Naive B cell (primary cell): ENCODE results near the gene PLB1. TPM values are rescaled to one million over a fixed set of nuclear protein-coding genes. Genes with fewer than 3 reads are reported as not detected.
"Not testable (repeated sequence)": the region's sequence is repeated elsewhere in the genome, so short reads cannot be mapped to it uniquely, and the experiment has no call there.

Experiments
- ATAC-seq, 2 donors: fragments of 150-1000 bp; cut with Tn5 transposase; 2 replicates each; pipeline ENCODE4 v1.10.0; 2021; ENCODE audit warnings: low read depth in 2 of 2, mild to moderate bottlenecking in 2 of 2, moderate library complexity in 2 of 2
- DNase-seq: peaks from one replicate; pipeline ENCODE4 v3.0.0; 2022
- H3K27ac Mint-ChIP-seq, 6 donors: one replicate each; pipeline ENCODE4 v1.8.0; 2020 to 2022; ENCODE audit warnings: mild to moderate bottlenecking in 6 of 6, mixed read lengths in 6 of 6, moderate library complexity in 5 of 6, inconsistent platforms in 2 of 6
- H3K27me3 Mint-ChIP-seq, 3 donors: one replicate each; pipeline ENCODE4 v1.8.0; 2021 to 2022; ENCODE audit warnings: mixed read lengths in 3 of 3, mild to moderate bottlenecking in 1 of 3
- H3K36me3 Mint-ChIP-seq, 2 donors: one replicate each; pipeline ENCODE4 v1.8.0; 2020 to 2022; ENCODE audit warnings: mixed read lengths in 2 of 2, inconsistent platforms in 1 of 2, mild to moderate bottlenecking in 1 of 2
- H3K4me1 Mint-ChIP-seq, 3 donors: one replicate each; pipeline ENCODE4 v1.8.0; 2020 to 2022; ENCODE audit warnings: mixed read lengths in 3 of 3, inconsistent platforms in 1 of 3, mild to moderate bottlenecking in 1 of 3, moderate library complexity in 1 of 3
- H3K4me3 Mint-ChIP-seq, 8 donors: one replicate each; pipeline ENCODE4 v1.8.0; 2020 to 2022; ENCODE audit warnings: mild to moderate bottlenecking in 8 of 8, mixed read lengths in 8 of 8, moderate library complexity in 8 of 8, inconsistent platforms in 2 of 8
- H3K9me3 Mint-ChIP-seq, 7 donors: one replicate each; pipeline ENCODE4 v1.8.0; 2020 to 2022; ENCODE audit warnings: mixed read lengths in 7 of 7, mild to moderate bottlenecking in 5 of 7, inconsistent platforms in 2 of 7, moderate library complexity in 1 of 7
- polyA plus RNA-seq, 6 donors: library from polyadenylated mRNA; unstranded; fragments of 300-500 nt; fragmentation: Illumina TruSeq; gene quantifications; one replicate each; pipeline ENCODE4 v1.2.3, GENCODE V29; 2021; ENCODE audit warnings: low read depth in 6 of 6

Gene PLB1
- polyA plus RNA-seq, 6 donors from 2014 or later: 0.17 to 2.3 (median 0.38) TPM; not detected in 2

DNA sequence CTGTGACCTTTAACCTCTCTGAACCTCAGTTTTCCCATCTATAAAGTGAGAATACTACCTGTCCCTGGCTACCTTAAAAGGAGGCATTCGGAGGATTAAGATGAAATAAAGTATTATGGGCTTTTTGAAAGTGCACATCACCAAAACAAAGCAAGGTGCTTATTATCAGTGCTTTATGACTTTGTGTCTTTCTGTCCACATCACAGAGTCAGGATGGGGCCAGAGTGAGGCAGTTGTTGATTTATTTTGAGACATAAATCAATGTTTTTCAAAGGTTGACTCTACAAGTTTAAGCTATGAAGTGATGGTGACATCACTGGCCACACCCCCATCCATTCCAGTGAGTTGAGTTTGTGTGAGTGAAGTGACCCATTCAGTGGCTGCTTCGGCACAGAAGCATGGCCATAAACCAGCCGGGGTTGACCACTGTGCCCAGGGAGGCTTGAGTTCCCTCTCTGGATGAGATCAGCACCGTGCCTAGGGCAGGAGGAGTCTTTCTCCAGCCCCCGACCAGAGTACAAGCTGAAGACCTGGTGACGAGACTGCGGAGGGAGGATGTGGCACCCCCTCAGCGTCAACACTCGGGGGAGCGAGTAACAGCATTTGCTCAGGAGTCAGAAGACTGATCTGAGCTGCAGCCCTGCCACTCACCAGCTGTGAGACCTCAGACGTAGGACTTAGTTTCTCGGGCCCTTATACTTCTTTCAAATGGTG is 166.8 kb downstream of the PLB1 start:
- DNase-seq (no peak), ATAC-seq (no peak)
- Mint-ChIP-seq H3K36me3 (no peaks in the 10 kb centered on the region), H3K27ac (no peak overlapping the region), H3K27me3 (peaks cover 0 to 17% (median 16%) of the 10 kb centered on the region in 3 donors), H3K4me1 (no peaks in the 10 kb centered on the region), H3K4me3 (no peak overlapping the region), H3K9me3 (peaks cover 0 to 4% (median 0%) of the 10 kb centered on the region in 7 donors)

DNA sequence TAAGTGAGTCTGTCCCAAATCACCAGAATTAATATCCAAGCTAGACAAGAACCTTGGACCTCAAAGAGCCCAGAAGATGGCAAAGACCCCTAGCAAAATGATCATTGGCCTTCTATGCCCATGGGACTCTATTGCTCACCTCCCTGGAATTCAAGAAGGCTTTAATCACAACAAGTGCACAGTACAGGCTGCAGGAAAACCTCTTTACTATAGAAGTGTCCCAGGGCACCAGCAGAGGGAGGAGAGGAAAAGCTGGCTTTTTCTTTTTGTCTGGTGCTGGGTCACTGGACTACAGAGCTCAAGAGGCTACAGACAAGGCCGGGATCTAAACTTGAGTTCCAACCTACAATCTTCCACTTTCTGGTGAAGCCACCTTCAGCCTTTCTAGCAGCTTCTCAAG is 167.5 kb downstream of the PLB1 start:
- DNase-seq (no peak), ATAC-seq (no peak)
- H3K4me1 Mint-ChIP-seq: no peaks in the 10 kb centered on the region
- H3K27ac Mint-ChIP-seq: no peak overlapping the region
- H3K36me3 Mint-ChIP-seq: no peaks in the 10 kb centered on the region
- H3K27me3 Mint-ChIP-seq: peaks cover 0 to 17% (median 16%) of the 10 kb centered on the region in 3 donors
- H3K4me3 Mint-ChIP-seq: no peak overlapping the region
- peaks cover 0 to 4% (median 0%) of the 10 kb centered on the region in 7 donors for H3K9me3 Mint-ChIP-seq

- Mint-ChIP-seq H3K36me3 (no peaks in the 10 kb centered on the region), H3K4me3 (no peak overlapping the region), H3K4me1 (no peaks in the 10 kb centered on the region), H3K9me3 (peaks cover 0 to 4% (median 0%) of the 10 kb centered on the region in 7 donors), H3K27ac (no peak overlapping the region), H3K27me3 (peaks cover 0 to 17% (median 16%) of the 10 kb centered on the region in 3 donors)
- DNase-seq: no peak
- ATAC-seq: no peak
These were observed 168.4 kb downstream of the PLB1 start for GRCh38 chr2:28664120-28664842.

DNA sequence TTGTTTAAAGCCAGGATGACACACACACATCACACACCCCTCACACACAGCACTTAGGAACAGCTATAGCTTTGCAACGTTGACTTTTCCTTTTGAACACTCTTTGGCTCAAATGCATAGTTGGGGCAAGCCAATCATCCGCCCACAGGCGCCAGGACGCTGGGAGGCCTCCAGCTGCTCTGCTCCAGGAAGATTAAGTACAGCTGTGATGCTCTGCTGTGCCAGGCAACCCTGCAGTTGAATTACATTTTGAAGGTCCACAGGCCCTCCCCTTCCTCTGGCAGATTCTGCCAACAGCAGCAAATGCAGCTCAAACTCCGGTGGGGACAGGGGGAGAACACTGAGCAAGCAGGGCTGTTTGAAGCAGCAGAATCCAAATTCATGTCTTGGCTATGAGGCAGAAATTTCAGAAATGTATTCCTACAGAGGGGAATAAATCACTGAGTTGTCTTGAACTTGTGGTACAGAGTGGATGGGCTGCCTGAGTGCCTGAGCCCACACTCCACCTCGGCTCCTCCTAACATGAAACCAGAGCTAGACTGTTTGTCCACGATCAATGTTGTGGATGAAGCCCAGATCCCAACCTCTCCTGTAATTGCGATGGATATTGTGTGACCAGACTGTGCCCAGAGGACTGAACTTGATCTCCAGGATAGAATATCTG is 169.3 kb downstream of the PLB1 start:
- Mint-ChIP-seq H3K4me3 (peak overlapping the region in 1 of 8 donors; percentile 7), H3K9me3 (peaks cover 0 to 4% (median 0%) of the 10 kb centered on the region in 7 donors), H3K36me3 (no peaks in the 10 kb centered on the region), H3K27me3 (peaks cover 0 to 17% (median 16%) of the 10 kb centered on the region in 3 donors), H3K27ac (no peak overlapping the region), H3K4me1 (no peaks in the 10 kb centered on the region)
- no peak for DNase-seq
- ATAC-seq: no peak

DNA sequence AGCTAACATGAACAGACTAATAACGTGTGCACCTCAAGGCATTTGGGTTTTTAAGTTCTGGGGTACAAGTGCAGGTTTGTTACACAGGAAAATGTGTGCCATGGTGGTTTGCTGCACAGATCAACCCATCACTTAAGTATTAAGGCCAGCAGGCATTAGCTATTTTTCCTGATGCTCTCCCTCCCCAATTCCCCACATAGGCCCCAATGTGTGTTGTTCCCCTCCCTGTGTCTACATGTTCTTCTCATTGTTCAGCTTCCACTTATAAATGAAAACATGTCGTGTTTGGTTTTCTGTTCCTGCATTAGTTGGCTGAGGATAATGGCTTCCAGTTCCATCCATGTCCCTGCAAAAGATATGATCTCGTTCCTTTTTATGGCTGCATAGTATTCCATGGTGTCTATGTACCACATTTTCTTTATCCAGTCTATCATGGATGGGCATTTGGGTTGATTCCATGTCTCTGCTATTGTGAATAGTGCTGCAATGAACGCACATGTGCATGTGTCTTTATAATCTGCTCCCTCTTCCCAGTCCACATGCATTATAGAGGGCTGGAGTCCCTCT is 170.0 kb downstream of the PLB1 start:
- not testable (repeated sequence) for H3K4me3 Mint-ChIP-seq, H3K4me1 Mint-ChIP-seq, H3K27ac Mint-ChIP-seq, H3K9me3 Mint-ChIP-seq, DNase-seq, ATAC-seq, H3K36me3 Mint-ChIP-seq
- peaks cover 0 to 17% (median 16%) of the 10 kb centered on the region in 3 donors for H3K27me3 Mint-ChIP-seq

- no peak for DNase-seq
- peaks cover 0 to 17% (median 16%) of the 10 kb centered on the region in 3 donors for H3K27me3 Mint-ChIP-seq
- H3K27ac Mint-ChIP-seq: no peak overlapping the region
- H3K4me3 Mint-ChIP-seq: no peak overlapping the region
- H3K36me3 Mint-ChIP-seq: peaks cover 0 to 5% of the 10 kb centered on the region in 2 donors
- no peaks in the 10 kb centered on the region for H3K4me1 Mint-ChIP-seq
- H3K9me3 Mint-ChIP-seq: peaks cover 0 to 4% (median 3%) of the 10 kb centered on the region in 7 donors
- ATAC-seq: no peak
These were observed 170.8 kb downstream of the PLB1 start for GRCh38 chr2:28666496-28667184.

GRCh38 chr2:28667261-28667660 is 171.4 kb downstream of the PLB1 start:
- no peaks in the 10 kb centered on the region for H3K4me1 Mint-ChIP-seq

DNA sequence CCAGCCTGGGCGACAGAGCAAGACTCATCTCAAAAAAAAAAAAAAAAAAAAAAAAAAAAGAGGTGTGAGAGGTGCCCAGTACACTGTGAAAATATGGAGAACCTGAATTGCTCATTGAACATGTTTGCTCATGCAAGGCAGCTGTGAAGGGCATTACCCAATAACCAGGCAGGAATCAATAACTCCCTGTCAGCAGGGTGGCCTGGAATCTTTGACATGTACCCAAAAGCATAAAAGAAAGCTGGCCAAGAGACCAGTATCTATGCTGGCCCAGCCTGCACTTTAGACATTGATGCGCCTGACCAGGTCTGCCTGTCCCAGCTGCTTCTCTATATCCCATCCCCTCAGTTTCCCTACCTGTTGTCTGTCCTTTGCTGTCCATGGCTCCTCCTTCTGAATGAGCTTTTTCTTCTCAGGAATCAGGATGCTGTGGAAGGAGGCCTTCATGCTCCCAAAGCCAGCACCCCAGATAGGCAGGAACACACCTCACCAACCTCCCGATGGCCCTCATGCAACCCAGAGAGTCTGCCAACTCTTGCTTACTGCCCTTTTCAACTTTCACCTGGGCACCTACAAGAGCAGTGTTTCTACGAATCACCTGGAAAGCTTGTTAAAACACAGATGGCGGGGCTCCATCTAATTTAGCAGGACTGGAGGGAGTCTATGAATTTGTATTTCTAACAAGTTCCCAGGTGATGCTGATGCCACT is 172.4 kb downstream of the PLB1 start:
- no peak for DNase-seq
- H3K27ac Mint-ChIP-seq: peak overlapping the region in 1 of 6 donors; percentile 50
- H3K4me3 Mint-ChIP-seq: no peak overlapping the region
- no peak for ATAC-seq
- H3K27me3 Mint-ChIP-seq: peaks cover 0 to 17% (median 16%) of the 10 kb centered on the region in 3 donors
- peaks cover 2 to 20% (median 12%) of the 10 kb centered on the region in 7 donors for H3K9me3 Mint-ChIP-seq
- H3K36me3 Mint-ChIP-seq: peaks cover 7 to 20% of the 10 kb centered on the region in 2 donors
- no peaks in the 10 kb centered on the region for H3K4me1 Mint-ChIP-seq

More at GRCh38 chr2:28667261-28667660, 171.4 kb downstream of the PLB1 start:
- Mint-ChIP-seq H3K36me3 (peaks cover 0 to 11% of the 10 kb centered on the region in 2 donors), H3K4me3 (no peak overlapping the region), H3K27ac (no peak overlapping the region), H3K27me3 (peaks cover 0 to 17% (median 16%) of the 10 kb centered on the region in 3 donors), H3K9me3 (peaks cover 0 to 10% (median 6%) of the 10 kb centered on the region in 7 donors)
- ATAC-seq (no peak), DNase-seq (no peak)

- H3K4me3 Mint-ChIP-seq: no peak overlapping the region
- no peaks in the 10 kb centered on the region for H3K4me1 Mint-ChIP-seq
- peaks cover 7 to 20% of the 10 kb centered on the region in 2 donors for H3K36me3 Mint-ChIP-seq
- peaks cover 5 to 26% (median 14%) of the 10 kb centered on the region in 7 donors for H3K9me3 Mint-ChIP-seq
- no peak for DNase-seq
- no peak overlapping the region for H3K27ac Mint-ChIP-seq
- H3K27me3 Mint-ChIP-seq: peaks cover 0 to 17% (median 16%) of the 10 kb centered on the region in 3 donors
- ATAC-seq: no peak
These were observed 173.0 kb downstream of the PLB1 start for GRCh38 chr2:28668880-28669279.

- Mint-ChIP-seq H3K27me3 (peaks cover 0 to 12% (median 11%) of the 10 kb centered on the region in 3 donors), H3K27ac (no peak overlapping the region), H3K36me3 (peaks cover 7 to 20% of the 10 kb centered on the region in 2 donors), H3K4me3 (no peak overlapping the region), H3K4me1 (no peaks in the 10 kb centered on the region), H3K9me3 (peaks cover 6 to 26% (median 14%) of the 10 kb centered on the region in 7 donors)
- DNase-seq (no peak), ATAC-seq (no peak)
These were observed 175.0 kb downstream of the PLB1 start for GRCh38 chr2:28670856-28671255.

DNA sequence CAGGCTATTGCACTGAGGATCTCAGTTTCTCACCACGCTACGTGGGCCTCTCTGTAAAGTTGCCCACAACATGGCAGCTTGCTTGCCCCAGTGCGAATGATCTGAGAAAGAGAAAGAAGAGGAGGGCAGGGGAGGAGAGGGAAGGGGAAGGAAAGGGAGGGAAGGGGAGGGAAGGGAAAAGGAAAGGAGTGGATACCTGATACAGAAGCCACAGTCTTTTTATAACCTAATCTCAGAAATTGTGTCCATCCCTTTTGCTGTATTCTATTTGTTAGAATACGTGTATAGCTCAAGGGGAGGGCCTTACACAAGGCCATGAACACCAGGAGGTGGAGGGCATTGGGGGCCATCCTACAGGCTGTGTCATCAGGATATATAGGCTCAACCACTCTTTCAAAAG is 177.5 kb downstream of the PLB1 start:
- no peak for ATAC-seq
- H3K4me3 Mint-ChIP-seq: peak overlapping the region in 1 of 8 donors; percentile 57
- H3K27ac Mint-ChIP-seq: no peak overlapping the region
- H3K4me1 Mint-ChIP-seq: no peaks in the 10 kb centered on the region
- H3K36me3 Mint-ChIP-seq: peaks cover 7 to 20% of the 10 kb centered on the region in 2 donors
- no peaks in the 10 kb centered on the region for H3K27me3 Mint-ChIP-seq
- DNase-seq: no peak
- H3K9me3 Mint-ChIP-seq: peaks cover 6 to 26% (median 12%) of the 10 kb centered on the region in 7 donors

- Mint-ChIP-seq H3K27me3 (no peaks in the 10 kb centered on the region), H3K36me3 (peaks cover 7 to 20% of the 10 kb centered on the region in 2 donors), H3K27ac (peak overlapping the region in 2 of 6 donors; percentile 18 to 23), H3K9me3 (peaks cover 6 to 26% (median 12%) of the 10 kb centered on the region in 7 donors), H3K4me3 (no peak overlapping the region), H3K4me1 (no peaks in the 10 kb centered on the region)
- ATAC-seq: no peak
- no peak for DNase-seq
These were observed 178.3 kb downstream of the PLB1 start for GRCh38 chr2:28674062-28674712.
